ENCODE measurements around the gene GNE. TPM values are rescaled to one million over a fixed set of nuclear protein-coding genes. Genes with fewer than 3 reads are reported as not detected.

Gene GNE
- total and polyA plus RNA-seq, 2 of the 13 experiments (the other 11 are each of a cell fraction or from before 2014, with no cell fraction given), result 16.1 to 24.1 TPM

DNA sequence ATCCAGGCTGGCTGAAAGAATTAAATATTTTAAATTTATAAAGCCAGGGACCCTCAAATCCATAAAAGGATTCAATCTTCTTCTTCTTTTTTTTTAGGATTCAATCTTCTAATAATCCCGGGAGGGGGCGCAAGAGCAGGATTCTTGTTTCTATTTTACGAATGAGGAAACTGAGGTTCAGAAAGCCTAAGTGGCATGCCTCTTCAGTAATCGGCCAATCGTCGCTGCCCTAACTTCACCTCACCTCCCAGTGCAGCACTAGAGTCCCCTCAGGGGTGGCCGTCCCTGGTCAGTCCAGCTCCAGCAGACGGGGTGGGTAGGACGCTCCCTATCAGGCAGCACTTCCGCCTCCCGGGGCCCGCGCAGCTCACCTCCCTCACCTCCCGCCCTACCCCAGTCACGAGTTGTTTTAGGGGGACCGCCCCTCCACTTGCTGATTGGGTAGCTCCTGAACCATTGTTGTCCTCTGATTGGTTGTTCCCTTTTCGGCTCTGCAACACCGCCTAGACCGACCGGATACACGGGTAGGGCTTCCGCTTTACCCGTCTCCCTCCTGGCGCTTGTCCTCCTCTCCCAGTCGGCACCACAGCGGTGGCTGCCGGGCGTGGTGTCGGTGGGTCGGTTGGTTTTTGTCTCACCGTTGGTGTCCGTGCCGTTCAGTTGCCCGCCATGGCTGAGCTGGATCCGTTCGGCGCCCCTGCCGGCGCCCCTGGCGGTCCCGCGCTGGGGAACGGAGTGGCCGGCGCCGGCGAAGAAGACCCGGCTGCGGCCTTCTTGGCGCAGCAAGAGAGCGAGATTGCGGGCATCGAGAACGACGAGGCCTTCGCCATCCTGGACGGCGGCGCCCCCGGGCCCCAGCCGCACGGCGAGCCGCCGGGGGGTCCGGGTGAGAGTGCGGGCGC, 67.6 kb downstream of the GNE start, which contains the start of gene CLTA (continued):
- TF ChIP-seq, protein P1, sequence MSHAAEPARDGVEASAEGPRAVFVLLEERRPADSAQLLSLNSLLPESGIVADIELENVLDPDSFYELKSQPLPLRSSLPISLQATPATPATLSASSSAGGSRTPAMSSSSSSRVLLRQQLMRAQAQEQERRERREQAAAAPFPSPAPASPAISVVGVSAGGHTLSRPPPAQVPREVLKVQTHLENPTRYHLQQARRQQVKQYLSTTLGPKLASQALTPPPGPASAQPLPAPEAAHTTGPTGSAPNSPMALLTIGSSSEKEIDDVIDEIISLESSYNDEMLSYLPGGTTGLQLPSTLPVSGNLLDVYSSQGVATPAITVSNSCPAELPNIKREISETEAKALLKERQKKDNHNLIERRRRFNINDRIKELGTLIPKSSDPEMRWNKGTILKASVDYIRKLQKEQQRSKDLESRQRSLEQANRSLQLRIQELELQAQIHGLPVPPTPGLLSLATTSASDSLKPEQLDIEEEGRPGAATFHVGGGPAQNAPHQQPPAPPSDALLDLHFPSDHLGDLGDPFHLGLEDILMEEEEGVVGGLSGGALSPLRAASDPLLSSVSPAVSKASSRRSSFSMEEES (CRISPR knock-in tag; IDR thresholded peaks at IDR 0.05), result peak; percentile 100
- peak; percentile 91 for TF ChIP-seq GATAD1 (CRISPR knock-in tag; IDR thresholded peaks at IDR 0.05)
- 0 out of 2 replicates have a peak, but pooled peaks have one; percentile 81 for TF ChIP-seq ZNF556 (CRISPR knock-in tag; IDR thresholded peaks at IDR 0.05; ENCODE audit: borderline replicate concordance)
- TF ChIP-seq, protein P2, sequence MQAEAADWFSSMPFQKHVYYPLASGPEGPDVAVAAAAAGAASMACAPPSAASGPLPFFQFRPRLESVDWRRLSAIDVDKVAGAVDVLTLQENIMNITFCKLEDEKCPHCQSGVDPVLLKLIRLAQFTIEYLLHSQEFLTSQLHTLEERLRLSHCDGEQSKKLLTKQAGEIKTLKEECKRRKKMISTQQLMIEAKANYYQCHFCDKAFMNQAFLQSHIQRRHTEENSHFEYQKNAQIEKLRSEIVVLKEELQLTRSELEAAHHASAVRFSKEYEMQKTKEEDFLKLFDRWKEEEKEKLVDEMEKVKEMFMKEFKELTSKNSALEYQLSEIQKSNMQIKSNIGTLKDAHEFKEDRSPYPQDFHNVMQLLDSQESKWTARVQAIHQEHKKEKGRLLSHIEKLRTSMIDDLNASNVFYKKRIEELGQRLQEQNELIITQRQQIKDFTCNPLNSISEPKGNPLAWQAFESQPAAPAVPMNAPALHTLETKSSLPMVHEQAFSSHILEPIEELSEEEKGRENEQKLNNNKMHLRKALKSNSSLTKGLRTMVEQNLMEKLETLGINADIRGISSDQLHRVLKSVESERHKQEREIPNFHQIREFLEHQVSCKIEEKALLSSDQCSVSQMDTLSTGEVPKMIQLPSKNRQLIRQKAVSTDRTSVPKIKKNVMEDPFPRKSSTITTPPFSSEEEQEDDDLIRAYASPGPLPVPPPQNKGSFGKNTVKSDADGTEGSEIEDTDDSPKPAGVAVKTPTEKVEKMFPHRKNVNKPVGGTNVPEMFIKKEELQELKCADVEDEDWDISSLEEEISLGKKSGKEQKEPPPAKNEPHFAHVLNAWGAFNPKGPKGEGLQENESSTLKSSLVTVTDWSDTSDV (CRISPR knock-in tag; IDR thresholded peaks at IDR 0.05), result peak; percentile 74; the same call in 1 of the 2 replicates
- TF ChIP-seq, protein P3, sequence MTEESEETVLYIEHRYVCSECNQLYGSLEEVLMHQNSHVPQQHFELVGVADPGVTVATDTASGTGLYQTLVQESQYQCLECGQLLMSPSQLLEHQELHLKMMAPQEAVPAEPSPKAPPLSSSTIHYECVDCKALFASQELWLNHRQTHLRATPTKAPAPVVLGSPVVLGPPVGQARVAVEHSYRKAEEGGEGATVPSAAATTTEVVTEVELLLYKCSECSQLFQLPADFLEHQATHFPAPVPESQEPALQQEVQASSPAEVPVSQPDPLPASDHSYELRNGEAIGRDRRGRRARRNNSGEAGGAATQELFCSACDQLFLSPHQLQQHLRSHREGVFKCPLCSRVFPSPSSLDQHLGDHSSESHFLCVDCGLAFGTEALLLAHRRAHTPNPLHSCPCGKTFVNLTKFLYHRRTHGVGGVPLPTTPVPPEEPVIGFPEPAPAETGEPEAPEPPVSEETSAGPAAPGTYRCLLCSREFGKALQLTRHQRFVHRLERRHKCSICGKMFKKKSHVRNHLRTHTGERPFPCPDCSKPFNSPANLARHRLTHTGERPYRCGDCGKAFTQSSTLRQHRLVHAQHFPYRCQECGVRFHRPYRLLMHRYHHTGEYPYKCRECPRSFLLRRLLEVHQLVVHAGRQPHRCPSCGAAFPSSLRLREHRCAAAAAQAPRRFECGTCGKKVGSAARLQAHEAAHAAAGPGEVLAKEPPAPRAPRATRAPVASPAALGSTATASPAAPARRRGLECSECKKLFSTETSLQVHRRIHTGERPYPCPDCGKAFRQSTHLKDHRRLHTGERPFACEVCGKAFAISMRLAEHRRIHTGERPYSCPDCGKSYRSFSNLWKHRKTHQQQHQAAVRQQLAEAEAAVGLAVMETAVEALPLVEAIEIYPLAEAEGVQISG (CRISPR knock-in tag; IDR thresholded peaks at IDR 0.05), result peak; percentile 95
- TF ChIP-seq ZNF850 (CRISPR knock-in tag; conservative IDR thresholded peaks at IDR 0.05), result no peak
- TF ChIP-seq YEATS2 (CRISPR knock-in tag; IDR thresholded peaks at IDR 0.05; ENCODE audit: borderline replicate concordance), result peak; percentile 86
- TF ChIP-seq HMG20B (CRISPR knock-in tag; conservative IDR thresholded peaks at IDR 0.05), result no peak; the same call in 1 of the 2 replicates
- peak; percentile 39; the same call in 1 of the 2 replicates for TF ChIP-seq SNAPC2 (CRISPR knock-in tag; IDR thresholded peaks at IDR 0.05)
- TF ChIP-seq ZNF792 (CRISPR knock-in tag; IDR thresholded peaks at IDR 0.05), result 0 out of 2 replicates have a peak, but pooled peaks have one; percentile 44
- TF ChIP-seq RBFOX2 (IDR thresholded peaks at IDR 0.05; ENCODE audit: low read depth, low read length), result peak; percentile 95
- no peak for TF ChIP-seq SIX1 (CRISPR knock-in tag; IDR thresholded peaks at IDR 0.05; ENCODE audit: borderline replicate concordance)
- TF ChIP-seq MYC (CRISPR knock-in tag; IDR thresholded peaks at IDR 0.05; ENCODE audit: borderline replicate concordance), result peak; percentile 87
- TF ChIP-seq, protein P4, sequence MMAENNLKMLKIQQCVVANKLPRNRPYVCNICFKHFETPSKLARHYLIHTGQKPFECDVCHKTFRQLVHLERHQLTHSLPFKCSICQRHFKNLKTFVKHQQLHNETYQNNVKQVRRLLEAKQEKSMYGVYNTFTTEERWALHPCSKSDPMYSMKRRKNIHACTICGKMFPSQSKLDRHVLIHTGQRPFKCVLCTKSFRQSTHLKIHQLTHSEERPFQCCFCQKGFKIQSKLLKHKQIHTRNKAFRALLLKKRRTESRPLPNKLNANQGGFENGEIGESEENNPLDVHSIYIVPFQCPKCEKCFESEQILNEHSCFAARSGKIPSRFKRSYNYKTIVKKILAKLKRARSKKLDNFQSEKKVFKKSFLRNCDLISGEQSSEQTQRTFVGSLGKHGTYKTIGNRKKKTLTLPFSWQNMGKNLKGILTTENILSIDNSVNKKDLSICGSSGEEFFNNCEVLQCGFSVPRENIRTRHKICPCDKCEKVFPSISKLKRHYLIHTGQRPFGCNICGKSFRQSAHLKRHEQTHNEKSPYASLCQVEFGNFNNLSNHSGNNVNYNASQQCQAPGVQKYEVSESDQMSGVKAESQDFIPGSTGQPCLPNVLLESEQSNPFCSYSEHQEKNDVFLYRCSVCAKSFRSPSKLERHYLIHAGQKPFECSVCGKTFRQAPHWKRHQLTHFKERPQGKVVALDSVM (CRISPR knock-in tag; IDR thresholded peaks at IDR 0.05), result 0 out of 2 replicates have a peak, but pooled peaks have one; percentile 22
- TF ChIP-seq, protein P5, sequence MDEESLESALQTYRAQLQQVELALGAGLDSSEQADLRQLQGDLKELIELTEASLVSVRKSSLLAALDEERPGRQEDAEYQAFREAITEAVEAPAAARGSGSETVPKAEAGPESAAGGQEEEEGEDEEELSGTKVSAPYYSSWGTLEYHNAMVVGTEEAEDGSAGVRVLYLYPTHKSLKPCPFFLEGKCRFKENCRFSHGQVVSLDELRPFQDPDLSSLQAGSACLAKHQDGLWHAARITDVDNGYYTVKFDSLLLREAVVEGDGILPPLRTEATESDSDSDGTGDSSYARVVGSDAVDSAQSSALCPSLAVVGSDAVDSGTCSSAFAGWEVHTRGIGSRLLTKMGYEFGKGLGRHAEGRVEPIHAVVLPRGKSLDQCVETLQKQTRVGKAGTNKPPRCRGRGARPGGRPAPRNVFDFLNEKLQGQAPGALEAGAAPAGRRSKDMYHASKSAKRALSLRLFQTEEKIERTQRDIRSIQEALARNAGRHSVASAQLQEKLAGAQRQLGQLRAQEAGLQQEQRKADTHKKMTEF (CRISPR knock-in tag; IDR thresholded peaks at IDR 0.05), result peak; percentile 83
- TF ChIP-seq SMAD1 (CRISPR knock-in tag; IDR thresholded peaks at IDR 0.05; ENCODE audit: borderline replicate concordance, low read depth), result 0 out of 2 replicates have a peak, but pooled peaks have one; percentile 63
